SK-MEL-5 (cell line): ENCODE measurements around the gene ACD. TPM values are rescaled to one million over a fixed set of nuclear protein-coding genes. Genes with fewer than 3 reads are reported as not detected.

Experiments
- DNase-seq: peaks from one replicate; pipeline ENCODE4 v3.0.0-alpha.2; 2016; ENCODE audit warnings: low read depth, low spot score
- in situ Hi-C: cut with HindIII; loops from 2 replicates; pipeline ENCODE4 v1.10.0; 2016; ENCODE audit warnings: low sequenced_read_pairs, high pct_unique_total_duplicates, low pct_unique_long_range_greater_than_20kb
- total RNA-seq: library from RNA; depleted of rRNA; stranded (reverse); fragments of >200 nt; shearing (Covaris generic); gene quantifications from 2 replicates; pipeline ENCODE4 v1.2.3, GENCODE V29; 2014

The ACD gene
- total RNA-seq, 1 experiment from 2014 or later = 17.4 TPM

GRCh38 chr16:67666032-67666551, 6.0 kb upstream of the ACD start:
- DNase-seq = no peak
- in situ Hi-C loops = no loop called here

GRCh38 chr16:67665598-67665997, 5.5 kb upstream of the ACD start:
- no peak for DNase-seq
- in situ Hi-C loops = no loop called here

GRCh38 chr16:67664871-67665270, 4.8 kb upstream of the ACD start:
- in situ Hi-C loops = no loop called here
- no peak for DNase-seq

- in situ Hi-C loops = no loop called here
Measured at GRCh38 chr16:67664258-67664657, 4.2 kb upstream of the ACD start.

GRCh38 chr16:67663877-67664222, 3.8 kb upstream of the ACD start:
- in situ Hi-C loops = no loop called here
- DNase-seq = no peak

More at GRCh38 chr16:67664258-67664657, 4.2 kb upstream of the ACD start:
- DNase-seq = no peak

GRCh38 chr16:67663151-67663876, 3.3 kb upstream of the ACD start:
- DNase-seq = no peak
- in situ Hi-C loops = no loop called here

GRCh38 chr16:67662653-67663010, 2.6 kb upstream of the ACD start:
- DNase-seq = no peak
- in situ Hi-C loops = no loop called here

- in situ Hi-C loops = no loop called here
- no peak for DNase-seq
Measured at GRCh38 chr16:67661886-67662652, 2.0 kb upstream of the ACD start.

GRCh38 chr16:67661101-67661761, 1.2 kb upstream of the ACD start:
- DNase-seq = no peak
- in situ Hi-C loops = no loop called here

- in situ Hi-C loops = no loop called here
- DNase-seq = peak; percentile 95
Measured at GRCh38 chr16:67660564-67661028, 536 bp upstream of the ACD start, which contains the start of gene PARD6A. PARD6A (plus strand) TSS chr16:67660960; CDS start chr16:67661039, 79 bp downstream.

GRCh38 chr16:67658849-67659674, 998 bp downstream of the ACD start:
- no peak for DNase-seq
- in situ Hi-C loops = no loop called here

- in situ Hi-C loops = no loop called here
Measured at GRCh38 chr16:67657751-67658518, 2.1 kb downstream of the ACD start.

GRCh38 chr16:67657017-67657608, 2.9 kb downstream of the ACD start:
- in situ Hi-C loops = no loop called here
- DNase-seq = no peak

More at GRCh38 chr16:67657751-67658518, 2.1 kb downstream of the ACD start:
- DNase-seq = no peak

- no peak for DNase-seq
- in situ Hi-C loops = no loop called here
Measured at GRCh38 chr16:67656344-67657016, 3.6 kb downstream of the ACD start.

- DNase-seq = no peak
- in situ Hi-C loops = no loop called here
Measured at GRCh38 chr16:67655363-67655762, 4.7 kb downstream of the ACD start.

- no peak for DNase-seq
- in situ Hi-C loops = no loop called here
Measured at GRCh38 chr16:67654403-67654911, 5.6 kb downstream of the ACD start.
